ENCODE measurements around the gene EGFL7.

Gene EGFL7

DNA sequence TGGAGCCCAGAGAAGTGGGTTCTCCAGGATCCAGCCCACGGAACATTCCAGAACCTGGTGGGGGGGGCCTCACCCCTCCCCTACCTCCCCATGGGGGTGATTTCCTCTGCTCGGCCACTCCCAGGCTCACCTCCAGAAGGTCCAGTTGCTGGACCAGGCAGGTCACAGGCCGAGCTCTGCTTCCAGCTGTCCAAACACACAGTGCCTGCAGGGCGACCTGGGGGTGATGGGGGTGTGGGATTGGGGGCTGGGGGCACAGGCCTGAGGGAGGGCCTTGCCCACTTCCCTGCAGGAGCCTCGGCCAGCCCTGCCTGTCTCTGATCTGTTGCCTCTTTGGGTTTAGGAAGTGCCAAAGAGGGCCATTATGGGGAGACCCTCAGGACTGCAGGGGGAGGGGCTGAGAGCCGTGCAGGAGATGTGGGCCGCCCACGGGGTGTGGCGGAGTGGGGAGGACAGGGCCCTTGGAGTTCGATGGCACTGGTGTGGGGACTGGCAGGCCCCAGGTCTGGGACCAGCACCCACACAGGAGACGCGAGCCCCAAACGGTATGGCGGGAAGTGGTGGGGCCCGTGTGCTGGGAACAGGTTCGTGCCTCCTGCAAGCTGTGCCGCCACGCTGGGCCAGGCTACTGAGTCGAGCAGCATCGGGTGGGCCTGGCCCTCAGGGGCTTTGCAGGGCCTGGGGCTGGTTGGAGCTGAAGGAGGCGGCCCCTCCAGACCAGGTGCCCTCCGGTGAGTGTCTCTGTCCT, 45.6 kb upstream of the EGFL7 start:
- Histone ChIP-seq H3K27ac (ENCODE audit: low read depth, low read length) (no peak overlapping the region), H4K20me1 (ENCODE audit: control insufficient read depth, insufficient read depth, low read depth, low read length) (no peaks in the 10 kb centered on the region), H3K4me1 (ENCODE audit: control insufficient read depth, low read length) (peaks cover 18% of the 10 kb centered on the region), H3K79me2 (ENCODE audit: control insufficient read depth, low read length) (no peaks in the 10 kb centered on the region), H3F3A (ENCODE audit: control insufficient read depth, insufficient read depth) (no peaks in the 10 kb centered on the region), H3K4me2 (ENCODE audit: low read length) (no peak overlapping the region), H3K9me3 (ENCODE audit: control insufficient read depth, insufficient read depth, low read length) (no peaks in the 10 kb centered on the region), H3K27me3 (ENCODE audit: control insufficient read depth, low read length) (peaks cover 18% of the 10 kb centered on the region), H3K4me3 (ENCODE audit: low read length) (no peak overlapping the region), H3K9me2 (replicated peaks; ENCODE audit: control insufficient read depth, low read length) (no peaks in the 10 kb centered on the region), H3K36me3 (ENCODE audit: control insufficient read depth, low read length) (no peaks in the 10 kb centered on the region)
- TF ChIP-seq, protein P1, sequence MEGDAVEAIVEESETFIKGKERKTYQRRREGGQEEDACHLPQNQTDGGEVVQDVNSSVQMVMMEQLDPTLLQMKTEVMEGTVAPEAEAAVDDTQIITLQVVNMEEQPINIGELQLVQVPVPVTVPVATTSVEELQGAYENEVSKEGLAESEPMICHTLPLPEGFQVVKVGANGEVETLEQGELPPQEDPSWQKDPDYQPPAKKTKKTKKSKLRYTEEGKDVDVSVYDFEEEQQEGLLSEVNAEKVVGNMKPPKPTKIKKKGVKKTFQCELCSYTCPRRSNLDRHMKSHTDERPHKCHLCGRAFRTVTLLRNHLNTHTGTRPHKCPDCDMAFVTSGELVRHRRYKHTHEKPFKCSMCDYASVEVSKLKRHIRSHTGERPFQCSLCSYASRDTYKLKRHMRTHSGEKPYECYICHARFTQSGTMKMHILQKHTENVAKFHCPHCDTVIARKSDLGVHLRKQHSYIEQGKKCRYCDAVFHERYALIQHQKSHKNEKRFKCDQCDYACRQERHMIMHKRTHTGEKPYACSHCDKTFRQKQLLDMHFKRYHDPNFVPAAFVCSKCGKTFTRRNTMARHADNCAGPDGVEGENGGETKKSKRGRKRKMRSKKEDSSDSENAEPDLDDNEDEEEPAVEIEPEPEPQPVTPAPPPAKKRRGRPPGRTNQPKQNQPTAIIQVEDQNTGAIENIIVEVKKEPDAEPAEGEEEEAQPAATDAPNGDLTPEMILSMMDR (IDR thresholded peaks at IDR 0.05; ENCODE audit: low read depth, low read length, poor library complexity, severe bottlenecking): no peak
- no peak for TF ChIP-seq EZH2phosphoT487 (IDR thresholded peaks at IDR 0.05; ENCODE audit: borderline replicate concordance, low read length)

DNA sequence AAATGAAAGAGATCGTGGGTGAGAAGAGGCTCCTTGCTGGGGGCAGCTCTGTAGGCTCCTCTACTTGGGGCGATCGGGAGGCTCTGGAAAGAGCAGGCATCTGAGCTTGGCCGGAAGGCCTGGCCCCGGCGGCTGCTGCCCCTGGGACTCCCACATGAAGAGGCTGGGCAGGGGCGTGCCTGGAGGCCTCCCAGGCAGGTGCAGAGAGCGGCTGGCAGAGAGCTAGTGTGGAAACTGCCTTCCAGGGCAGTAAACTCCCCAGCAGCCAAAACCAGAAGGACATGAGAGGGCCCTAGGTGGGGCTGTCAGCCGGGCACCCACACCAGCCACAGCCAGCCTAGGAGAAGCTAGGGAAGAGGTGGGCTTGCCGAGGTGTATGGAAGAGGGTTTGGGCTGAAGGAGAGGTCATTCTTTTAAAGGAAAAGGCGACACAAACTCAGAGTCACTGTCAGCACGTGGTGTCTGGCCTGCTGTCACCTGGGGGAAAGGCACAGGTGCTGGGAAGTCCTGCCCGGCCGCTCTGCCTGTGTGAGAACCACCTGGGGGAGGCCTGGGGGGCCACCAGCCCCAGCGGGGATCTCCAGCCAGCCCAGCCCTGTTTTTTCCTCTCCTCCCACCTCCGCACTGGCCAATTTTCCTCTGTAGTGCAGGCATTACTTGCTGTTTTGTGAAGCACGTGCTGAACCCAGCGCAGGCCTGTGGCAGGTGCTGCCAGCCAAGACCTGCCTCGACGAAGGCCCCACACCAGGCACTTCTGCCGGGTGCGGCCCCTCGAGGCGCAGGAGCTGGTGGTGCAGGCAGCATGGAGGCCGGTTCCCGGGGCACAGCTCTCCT, 44.8 kb upstream of the EGFL7 start:
- Histone ChIP-seq H3K79me2 (ENCODE audit: control insufficient read depth, low read length) (no peaks in the 10 kb centered on the region), H3K27me3 (ENCODE audit: control insufficient read depth, low read length) (peaks cover 18% of the 10 kb centered on the region), H3K9me3 (ENCODE audit: control insufficient read depth, insufficient read depth, low read length) (no peaks in the 10 kb centered on the region), H3K36me3 (ENCODE audit: control insufficient read depth, low read length) (no peaks in the 10 kb centered on the region), H4K20me1 (ENCODE audit: control insufficient read depth, insufficient read depth, low read depth, low read length) (no peaks in the 10 kb centered on the region), H3K4me2 (ENCODE audit: low read length) (peak overlapping the region; percentile 36; the same call in 1 of the 2 replicates), H3F3A (ENCODE audit: control insufficient read depth, insufficient read depth) (no peaks in the 10 kb centered on the region), H3K4me3 (ENCODE audit: low read length) (no peak overlapping the region), H3K27ac (ENCODE audit: low read depth, low read length) (no peak overlapping the region), H3K4me1 (ENCODE audit: control insufficient read depth, low read length) (peaks cover 18% of the 10 kb centered on the region), H3K9me2 (replicated peaks; ENCODE audit: control insufficient read depth, low read length) (no peaks in the 10 kb centered on the region)
- TF ChIP-seq, protein P1 (IDR thresholded peaks at IDR 0.05; ENCODE audit: low read depth, low read length, poor library complexity, severe bottlenecking): no peak
- no peak for TF ChIP-seq EZH2phosphoT487 (IDR thresholded peaks at IDR 0.05; ENCODE audit: borderline replicate concordance, low read length)

DNA sequence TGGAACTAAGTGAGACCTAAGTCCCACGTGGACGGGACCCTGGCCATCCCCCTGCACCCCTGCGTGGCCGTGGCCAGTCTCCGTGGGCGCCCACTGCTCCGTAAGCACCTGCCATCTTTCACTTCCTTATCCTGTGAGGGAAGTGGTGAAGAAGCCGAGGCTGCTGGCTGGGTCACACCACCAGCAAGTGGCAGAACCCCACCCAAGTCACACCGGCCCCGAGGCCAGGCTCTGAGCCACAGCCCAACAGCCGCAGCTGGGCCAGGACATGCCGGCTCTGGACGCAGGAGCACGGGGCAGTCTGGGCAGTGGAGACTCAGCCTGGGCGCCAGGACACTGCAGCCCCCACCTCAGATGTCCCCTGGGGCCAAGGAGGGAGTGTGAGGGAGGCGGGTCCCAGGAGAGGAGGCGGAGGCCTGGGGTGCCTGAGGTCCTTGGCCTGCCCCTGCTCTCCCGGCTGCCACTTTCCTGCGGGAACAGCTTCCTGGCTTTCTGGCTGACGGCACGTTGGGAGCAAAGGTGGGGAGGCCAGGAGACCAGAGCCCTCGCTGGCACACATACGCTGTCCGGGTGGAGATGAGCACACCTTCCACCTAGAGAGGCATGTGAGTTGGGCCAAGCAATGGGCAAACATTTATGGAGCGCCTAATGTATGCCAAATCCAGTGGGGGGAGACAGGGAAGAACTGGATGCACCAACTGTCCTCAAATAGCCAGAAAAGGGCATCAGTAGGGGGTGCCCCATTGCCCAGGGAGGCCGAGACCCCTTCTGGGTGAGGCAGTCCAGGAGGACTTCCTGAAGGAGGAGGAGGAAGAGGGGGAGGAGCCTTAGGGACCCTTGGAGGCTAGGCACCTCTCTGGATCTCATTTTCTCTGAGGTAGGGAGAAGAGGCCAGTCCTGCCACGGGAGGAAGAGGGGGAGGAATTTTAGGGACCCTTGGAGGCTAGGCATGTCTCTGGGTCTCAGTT, 43.9 kb upstream of the EGFL7 start:
- Histone ChIP-seq H3K4me3 (ENCODE audit: low read length) (no peak overlapping the region), H3K9me3 (ENCODE audit: control insufficient read depth, insufficient read depth, low read length) (no peaks in the 10 kb centered on the region), H3K36me3 (ENCODE audit: control insufficient read depth, low read length) (no peaks in the 10 kb centered on the region), H3K9me2 (replicated peaks; ENCODE audit: control insufficient read depth, low read length) (no peaks in the 10 kb centered on the region), H3F3A (ENCODE audit: control insufficient read depth, insufficient read depth) (no peaks in the 10 kb centered on the region), H4K20me1 (ENCODE audit: control insufficient read depth, insufficient read depth, low read depth, low read length) (no peaks in the 10 kb centered on the region), H3K4me2 (ENCODE audit: low read length) (peak overlapping the region; percentile 36; the same call in 1 of the 2 replicates), H3K4me1 (ENCODE audit: control insufficient read depth, low read length) (peaks cover 18% of the 10 kb centered on the region), H3K79me2 (ENCODE audit: control insufficient read depth, low read length) (no peaks in the 10 kb centered on the region), H3K27ac (ENCODE audit: low read depth, low read length) (no peak overlapping the region), H3K27me3 (ENCODE audit: control insufficient read depth, low read length) (peaks cover 18% of the 10 kb centered on the region)
- TF ChIP-seq, protein P1 (IDR thresholded peaks at IDR 0.05; ENCODE audit: low read depth, low read length, poor library complexity, severe bottlenecking): no peak
- TF ChIP-seq EZH2phosphoT487 (IDR thresholded peaks at IDR 0.05; ENCODE audit: borderline replicate concordance, low read length): no peak

Data from DOHH2 (cell line).